ENCODE data around the gene ERMP1. TPM values are rescaled to one million over a fixed set of nuclear protein-coding genes. Genes with fewer than 3 reads are reported as not detected.
"Not testable (repeated sequence)": the region's sequence is repeated elsewhere in the genome, so short reads cannot be mapped to it uniquely, and the experiment has no call there.

ERMP1 gene
- 10 to 100 TPM; 21.4 to 24.4 (median 22.7) TPM for total RNA-seq

DNA sequence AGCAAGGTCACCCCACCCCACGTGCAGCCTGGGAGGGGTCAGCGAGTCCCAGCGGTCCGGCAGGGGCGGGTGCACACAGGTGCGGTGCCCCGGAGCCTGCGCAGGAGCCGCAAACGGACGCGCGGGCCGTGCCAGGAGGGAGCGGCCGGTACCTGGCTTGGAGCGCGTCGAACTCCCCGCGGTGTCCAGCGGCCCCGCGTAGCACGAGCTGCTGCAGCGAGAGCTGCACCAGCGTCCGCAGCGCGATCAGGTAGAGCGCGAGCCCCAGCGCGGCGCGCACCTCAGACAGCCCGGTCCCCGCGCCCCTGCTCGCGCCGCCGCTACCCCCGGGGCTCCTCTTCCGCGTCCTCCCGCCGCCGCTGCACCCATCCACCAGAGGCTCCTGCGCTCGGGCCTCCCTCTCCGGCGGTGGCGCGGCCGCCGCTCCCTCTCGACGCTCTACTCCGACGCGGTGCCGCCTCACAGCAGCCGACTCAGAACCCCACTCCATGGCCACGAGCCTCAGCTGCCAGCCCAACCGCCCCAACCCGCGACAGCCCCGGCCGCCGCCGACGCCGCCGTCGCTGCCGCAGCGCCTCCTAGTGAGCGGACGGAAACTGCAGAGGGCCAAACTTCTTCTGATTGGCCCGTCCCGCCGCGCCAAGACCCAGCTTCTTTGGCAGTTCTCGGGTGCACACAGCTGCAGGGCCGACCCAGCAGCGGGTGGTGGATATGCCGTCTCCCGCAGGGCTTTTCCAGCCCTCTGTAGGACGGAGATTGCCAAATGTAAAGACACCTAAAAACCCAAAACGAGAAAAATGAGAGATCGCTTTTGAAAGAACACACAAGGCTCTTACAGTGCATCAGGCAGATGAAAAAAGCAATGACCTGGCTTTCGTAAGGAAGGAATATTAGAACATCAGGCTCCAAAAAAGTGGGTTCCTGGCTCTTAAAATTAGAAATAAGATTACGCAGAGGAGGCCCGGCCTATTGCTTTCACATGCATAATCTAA lies at the start of gene ERMP1:
Gene ERMP1, minus strand, starts transcription at position 580 of the 992 bp plus-strand sequence. Its CDS starts 90 bp downstream, at position 490.
- Histone ChIP-seq H3K9me3 (no peaks in the 10 kb centered on the region), H3K27me3 (no peaks in the 10 kb centered on the region), H3K27ac (peak within 1 kb of the TSS; percentile 81), H3K4me3 (peak within 1 kb of the TSS; percentile 98), H3K36me3 (peaks cover 8% of the 10 kb centered on the region), H3K4me1 (peaks cover 23% of the 10 kb centered on the region)
- TF ChIP-seq, protein P1, sequence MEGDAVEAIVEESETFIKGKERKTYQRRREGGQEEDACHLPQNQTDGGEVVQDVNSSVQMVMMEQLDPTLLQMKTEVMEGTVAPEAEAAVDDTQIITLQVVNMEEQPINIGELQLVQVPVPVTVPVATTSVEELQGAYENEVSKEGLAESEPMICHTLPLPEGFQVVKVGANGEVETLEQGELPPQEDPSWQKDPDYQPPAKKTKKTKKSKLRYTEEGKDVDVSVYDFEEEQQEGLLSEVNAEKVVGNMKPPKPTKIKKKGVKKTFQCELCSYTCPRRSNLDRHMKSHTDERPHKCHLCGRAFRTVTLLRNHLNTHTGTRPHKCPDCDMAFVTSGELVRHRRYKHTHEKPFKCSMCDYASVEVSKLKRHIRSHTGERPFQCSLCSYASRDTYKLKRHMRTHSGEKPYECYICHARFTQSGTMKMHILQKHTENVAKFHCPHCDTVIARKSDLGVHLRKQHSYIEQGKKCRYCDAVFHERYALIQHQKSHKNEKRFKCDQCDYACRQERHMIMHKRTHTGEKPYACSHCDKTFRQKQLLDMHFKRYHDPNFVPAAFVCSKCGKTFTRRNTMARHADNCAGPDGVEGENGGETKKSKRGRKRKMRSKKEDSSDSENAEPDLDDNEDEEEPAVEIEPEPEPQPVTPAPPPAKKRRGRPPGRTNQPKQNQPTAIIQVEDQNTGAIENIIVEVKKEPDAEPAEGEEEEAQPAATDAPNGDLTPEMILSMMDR (IDR thresholded peaks at IDR 0.05): peak; percentile 74 to 95
- TF ChIP-seq POLR2A (IDR thresholded peaks at IDR 0.05) (no peak), POLR2AphosphoS5 (IDR thresholded peaks at IDR 0.05) (peak in 2 of 3 donors; percentile 19 to 79), EP300 (IDR thresholded peaks at IDR 0.05) (no peak)
- DNase-seq (ENCODE audit: low spot score in 2 of 2): peak; percentile 90 to 92
- 2% methylated on average over 19 of the region's 95 CpGs for WGBS

- H3K36me3 ChIP-seq; H3K9me3 ChIP-seq; H3K27me3 ChIP-seq; H3K4me3 ChIP-seq; H3K27ac ChIP-seq; H3K4me1 ChIP-seq; DNase-seq (ENCODE audit: low spot score in 2 of 2): not testable (repeated sequence)
- 95% methylated on average over 5 of the region's 5 CpGs for WGBS
Observed at GRCh38 chr9:5882244-5883012, 49.5 kb upstream of the ERMP1 start.

GRCh38 chr9:5879419-5880181 lies 46.7 kb upstream of the ERMP1 start:
- 56% methylated on average over 10 of the region's 10 CpGs for WGBS
- Histone ChIP-seq H3K27me3 (no peaks in the 10 kb centered on the region), H3K27ac (peak overlapping the region; percentile 15), H3K9me3 (no peaks in the 10 kb centered on the region), H3K36me3 (no peaks in the 10 kb centered on the region), H3K4me1 (peaks cover 10% of the 10 kb centered on the region), H3K4me3 (no peak overlapping the region)
- DNase-seq (ENCODE audit: low spot score in 2 of 2): no peak
- TF ChIP-seq POLR2AphosphoS5 (IDR thresholded peaks at IDR 0.05): no peak

GRCh38 chr9:5876711-5877110 lies 43.8 kb upstream of the ERMP1 start:
- TF ChIP-seq POLR2AphosphoS5 (IDR thresholded peaks at IDR 0.05) (no peak), EP300 (IDR thresholded peaks at IDR 0.05) (no peak), POLR2A (IDR thresholded peaks at IDR 0.05) (no peak)
- TF ChIP-seq, protein P1 (IDR thresholded peaks at IDR 0.05): no peak
- Histone ChIP-seq H3K27ac (no peak overlapping the region), H3K4me3 (no peak overlapping the region), H3K36me3 (no peaks in the 10 kb centered on the region), H3K9me3 (no peaks in the 10 kb centered on the region), H3K4me1 (peaks cover 5% of the 10 kb centered on the region), H3K27me3 (no peaks in the 10 kb centered on the region)
- no peak for DNase-seq (ENCODE audit: low spot score in 2 of 2)
- 85% methylated on average over 7 of the region's 7 CpGs for WGBS

DNA sequence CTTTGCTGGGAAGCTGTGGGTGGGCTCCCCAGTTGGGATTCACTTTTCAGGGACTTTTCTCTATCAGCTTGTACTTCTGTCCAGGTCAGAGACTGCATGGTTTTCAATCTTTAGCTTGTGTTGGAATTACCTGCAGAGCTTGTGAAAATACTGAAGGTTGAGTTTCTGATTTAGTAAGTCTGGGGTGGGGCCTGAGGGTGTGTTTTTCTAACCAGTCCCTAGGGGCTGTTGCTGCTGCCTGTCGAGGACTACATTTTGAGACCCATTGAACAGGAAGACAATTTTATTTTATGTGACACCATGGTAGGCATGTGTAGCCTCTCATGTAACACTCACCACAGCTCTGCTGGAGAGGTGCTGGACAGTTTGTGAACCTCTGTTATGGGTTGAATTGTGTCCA lies 43.1 kb upstream of the ERMP1 start:
- TF ChIP-seq, protein P1 (IDR thresholded peaks at IDR 0.05): no peak
- TF ChIP-seq POLR2AphosphoS5 (IDR thresholded peaks at IDR 0.05) (no peak), EP300 (IDR thresholded peaks at IDR 0.05) (no peak), POLR2A (IDR thresholded peaks at IDR 0.05) (no peak)
- Histone ChIP-seq H3K27me3 (no peaks in the 10 kb centered on the region), H3K9me3 (no peaks in the 10 kb centered on the region), H3K36me3 (no peaks in the 10 kb centered on the region), H3K4me1 (peaks cover 5% of the 10 kb centered on the region), H3K4me3 (no peak overlapping the region), H3K27ac (no peak overlapping the region)
- DNase-seq (ENCODE audit: low spot score in 2 of 2): no peak
- WGBS: 67% methylated on average over 1 of the region's 1 CpG
